Measurements from ENCODE around the gene CACNB2.
"Not testable (repeated sequence)": the region's sequence is repeated elsewhere in the genome, so short reads cannot be mapped to it uniquely, and the experiment has no call there.

CACNB2 gene

DNA sequence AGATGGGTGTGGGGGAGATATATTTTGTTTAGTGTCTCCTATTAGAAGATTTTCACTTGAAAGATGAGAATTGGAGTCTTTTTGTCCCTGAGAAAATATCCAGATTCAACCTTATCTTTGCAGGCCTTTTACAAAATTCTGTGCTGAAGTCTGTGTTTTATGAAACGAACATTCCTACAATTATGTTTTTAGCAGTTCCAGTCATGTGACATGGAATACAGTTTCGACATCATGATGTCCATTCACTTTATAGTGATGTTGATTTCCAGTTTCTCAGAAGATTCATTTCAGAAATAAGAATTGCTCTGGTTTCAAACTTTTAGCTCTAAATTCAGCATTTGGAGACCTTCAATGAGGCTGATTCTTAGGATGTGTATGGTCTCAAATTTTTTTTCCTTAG, 54.4 kb downstream of the CACNB2 start:
- DNase-seq (ENCODE audit: low read depth) = no peak
- H3K4me3 ChIP-seq (ENCODE audit: low read depth, low read length) = no peak overlapping the region

DNA sequence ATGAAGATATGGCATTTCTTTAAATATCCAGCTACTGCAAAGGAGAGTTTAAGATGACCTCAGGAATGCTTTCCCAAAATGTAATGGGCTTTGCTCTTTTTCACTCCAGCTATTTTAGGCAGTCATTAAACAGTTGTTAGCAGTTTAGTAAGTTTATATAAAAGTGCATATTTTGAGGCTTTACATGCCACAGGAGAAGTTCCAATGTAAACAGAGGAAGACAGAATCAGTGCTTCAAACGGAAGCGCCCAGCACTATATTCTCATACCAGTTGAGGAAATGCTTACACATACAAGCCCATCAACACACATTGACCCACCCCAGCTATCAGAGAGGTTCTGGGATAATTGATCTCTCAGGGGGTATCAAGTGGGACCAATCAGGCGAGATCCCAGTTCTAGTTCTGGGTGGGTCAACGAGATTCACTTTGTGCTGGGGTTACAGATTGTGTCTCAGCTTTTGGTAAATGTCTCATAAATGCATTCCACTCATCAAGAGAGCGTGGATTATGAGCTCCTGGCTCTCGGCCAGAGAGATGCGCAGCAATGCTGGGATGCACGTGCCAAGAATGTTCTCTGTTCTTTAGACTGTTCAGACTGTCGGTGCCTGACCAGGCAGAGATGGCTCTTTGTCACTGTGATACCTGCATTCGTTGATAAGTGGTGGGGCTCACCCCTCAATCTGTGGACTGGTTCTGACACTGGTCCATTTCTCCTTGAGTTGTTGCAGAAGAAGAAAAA, 55.0 kb downstream of the CACNB2 start:
- H3K4me3 ChIP-seq (ENCODE audit: low read depth, low read length) = no peak overlapping the region
- no peak for DNase-seq (ENCODE audit: low read depth)

DNA sequence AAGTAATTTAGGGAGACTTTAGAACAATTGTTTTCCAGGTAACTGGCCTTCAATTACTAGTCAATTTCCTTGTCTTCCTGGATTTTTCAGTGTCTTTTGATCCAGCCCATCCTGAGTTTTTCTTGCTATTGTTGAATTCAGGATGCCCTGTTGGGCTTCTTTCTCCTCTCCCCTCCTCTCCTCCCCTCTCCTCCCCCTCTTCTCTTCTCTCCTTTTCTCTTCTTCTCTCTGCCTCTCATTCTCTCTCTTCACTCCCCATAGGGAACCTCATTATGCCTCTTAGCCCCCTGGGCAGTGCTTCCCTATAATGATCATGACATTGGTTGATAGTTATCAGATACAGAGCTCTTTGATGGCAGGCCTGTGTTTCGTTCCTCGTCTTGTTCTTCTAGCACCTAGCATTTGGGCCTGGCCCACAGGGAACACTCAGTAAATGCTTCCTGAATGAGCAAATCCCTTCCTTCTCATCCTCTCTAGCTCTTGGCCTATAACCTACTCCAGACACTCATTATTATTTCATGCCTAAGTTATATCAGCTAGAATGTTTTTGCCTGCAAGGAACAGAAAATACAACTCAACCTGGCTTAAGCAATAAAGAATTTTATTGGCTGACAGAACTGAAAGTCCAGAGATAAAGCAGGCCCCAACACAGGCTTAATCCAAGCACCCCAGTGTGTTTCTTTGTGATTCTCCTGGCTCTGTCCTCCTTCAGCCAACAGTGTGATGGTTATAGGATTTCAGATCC, 56.8 kb downstream of the CACNB2 start:
- H3K4me3 ChIP-seq (ENCODE audit: low read depth, low read length) = no peak overlapping the region
- DNase-seq (ENCODE audit: low read depth) = no peak

DNA sequence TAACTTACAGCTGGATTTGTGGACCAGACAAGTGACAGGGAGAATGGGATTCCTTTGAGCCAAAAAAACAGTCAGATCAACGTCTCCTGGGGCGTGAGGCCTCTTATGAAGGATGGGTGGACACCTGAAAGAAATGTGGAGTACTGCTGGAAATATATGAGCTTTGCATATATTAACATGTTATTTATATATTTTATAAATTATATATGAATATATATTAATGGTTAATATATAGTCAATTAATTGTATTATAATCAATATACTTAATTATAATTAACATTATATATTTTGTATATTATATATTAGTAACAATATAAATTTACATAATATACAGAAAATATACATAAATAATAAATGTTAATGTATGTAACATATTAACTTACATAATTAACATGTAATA, 57.5 kb downstream of the CACNB2 start:
- DNase-seq (ENCODE audit: low read depth) = no peak
- H3K4me3 ChIP-seq (ENCODE audit: low read depth, low read length) = no peak overlapping the region

DNA sequence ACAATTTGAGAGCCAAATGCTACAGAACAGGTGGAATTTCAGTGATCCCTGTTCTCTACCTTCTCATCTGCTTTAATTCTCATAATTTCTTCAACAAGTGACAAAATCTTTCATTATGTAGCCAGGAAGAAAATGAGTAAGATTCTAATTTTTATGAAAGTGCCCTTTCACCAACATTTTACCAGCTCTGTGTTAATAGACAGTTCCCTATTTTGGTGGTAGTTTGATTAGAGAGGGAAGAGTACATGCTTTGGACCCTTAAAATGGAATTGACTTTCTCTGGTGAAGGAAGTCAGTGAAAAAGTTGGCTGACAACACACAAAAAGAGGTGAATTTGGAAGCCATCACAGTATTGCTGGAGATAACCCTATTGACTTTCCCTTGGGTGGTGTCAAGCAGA, 61.7 kb downstream of the CACNB2 start:
- no peak for DNase-seq (ENCODE audit: low read depth)
- H3K4me3 ChIP-seq (ENCODE audit: low read depth, low read length) = no peak overlapping the region

DNA sequence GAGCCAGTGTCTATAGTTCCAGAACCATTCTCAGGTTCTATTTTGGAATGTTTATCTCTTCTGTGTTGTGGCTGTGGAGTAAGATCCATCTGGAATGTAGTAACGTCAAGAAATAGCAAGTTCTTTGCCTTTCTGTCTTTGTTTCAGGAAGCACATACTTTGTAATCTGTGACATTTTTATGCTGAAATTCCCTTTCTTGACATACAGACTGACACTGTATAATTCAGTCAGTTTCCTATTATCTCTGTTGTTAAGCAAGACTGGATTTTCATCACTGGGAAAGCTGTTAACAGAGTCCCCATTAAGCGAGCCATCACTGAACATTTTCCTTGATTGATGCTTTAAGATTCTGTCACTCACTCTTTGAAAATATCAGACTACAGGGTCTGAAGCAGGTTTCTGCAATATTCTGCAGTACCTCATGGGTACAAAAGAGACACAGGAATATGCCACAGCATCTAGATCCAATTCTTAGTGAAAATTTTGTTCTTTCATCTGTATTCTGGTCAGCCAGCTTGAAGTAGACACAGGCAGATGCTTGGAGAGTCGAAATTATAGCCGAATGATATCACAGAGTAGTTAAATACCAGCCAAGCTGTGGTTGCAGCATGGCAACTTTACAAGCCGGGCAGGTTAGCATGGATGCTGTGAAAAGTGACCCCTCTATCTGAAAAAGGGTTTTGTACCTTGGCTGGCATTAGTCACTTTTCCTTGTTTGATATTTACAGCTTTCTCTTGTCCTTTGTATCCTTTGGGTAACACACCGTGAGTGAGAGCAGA, 62.6 kb downstream of the CACNB2 start:
- no peak for DNase-seq (ENCODE audit: low read depth)
- no peak overlapping the region for H3K4me3 ChIP-seq (ENCODE audit: low read depth, low read length)

DNA sequence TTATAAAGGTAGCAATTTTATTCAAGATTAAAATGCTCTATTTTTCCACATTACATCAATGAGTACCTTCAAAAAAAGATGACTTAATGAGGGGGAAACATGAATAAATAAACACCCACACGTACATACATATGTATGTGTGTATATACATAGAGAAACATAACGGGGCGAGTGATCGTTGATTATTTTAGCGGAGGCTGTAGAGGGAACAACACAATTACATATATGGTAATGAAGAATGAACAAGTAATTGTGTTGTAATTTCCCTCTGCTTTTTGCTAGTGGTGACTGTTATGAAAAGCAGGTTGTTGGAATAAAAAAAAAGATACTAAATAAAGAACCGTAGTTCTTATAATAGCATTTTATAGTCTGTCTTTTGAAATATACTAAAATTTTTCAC, 63.2 kb downstream of the CACNB2 start:
- no peak for DNase-seq (ENCODE audit: low read depth)
- no peak overlapping the region for H3K4me3 ChIP-seq (ENCODE audit: low read depth, low read length)

DNA sequence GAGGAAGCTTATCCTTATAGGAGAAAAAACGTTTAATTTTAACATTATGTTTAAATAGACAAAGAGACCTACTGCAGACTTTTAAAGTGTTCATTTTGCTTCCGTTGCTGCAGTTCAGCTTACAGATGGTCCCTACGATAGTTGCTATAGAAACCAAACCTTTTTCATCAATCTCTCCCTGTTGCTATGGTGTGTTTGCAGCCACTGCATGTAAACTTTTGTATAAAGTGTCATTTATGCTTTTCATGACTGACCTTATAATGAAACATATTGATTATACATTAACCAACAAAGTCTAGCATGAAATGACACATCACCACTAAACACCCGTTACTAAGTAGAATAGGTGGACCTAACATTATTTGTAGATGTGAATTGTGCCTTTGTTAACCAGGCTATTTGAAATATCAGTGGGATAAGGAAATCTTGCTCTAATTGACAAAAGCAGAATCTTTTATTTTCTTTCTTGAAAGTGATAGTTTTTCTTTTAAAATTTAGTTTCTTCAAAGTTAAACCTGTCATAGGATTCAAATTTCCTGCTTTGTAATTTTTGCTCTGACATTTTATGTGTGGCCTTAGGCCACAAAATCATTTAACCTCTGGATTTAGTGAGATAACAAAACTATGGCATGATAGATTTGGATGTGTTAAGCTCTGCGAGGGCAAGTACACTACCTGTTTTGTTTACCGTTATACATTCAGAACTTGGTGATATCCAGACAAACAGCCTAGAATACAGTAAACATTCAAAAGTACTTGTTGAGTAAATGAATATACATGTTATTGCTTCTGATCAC, 64.0 kb downstream of the CACNB2 start:
- H3K4me3 ChIP-seq (ENCODE audit: low read depth, low read length) = no peak overlapping the region
- no peak for DNase-seq (ENCODE audit: low read depth)

DNA sequence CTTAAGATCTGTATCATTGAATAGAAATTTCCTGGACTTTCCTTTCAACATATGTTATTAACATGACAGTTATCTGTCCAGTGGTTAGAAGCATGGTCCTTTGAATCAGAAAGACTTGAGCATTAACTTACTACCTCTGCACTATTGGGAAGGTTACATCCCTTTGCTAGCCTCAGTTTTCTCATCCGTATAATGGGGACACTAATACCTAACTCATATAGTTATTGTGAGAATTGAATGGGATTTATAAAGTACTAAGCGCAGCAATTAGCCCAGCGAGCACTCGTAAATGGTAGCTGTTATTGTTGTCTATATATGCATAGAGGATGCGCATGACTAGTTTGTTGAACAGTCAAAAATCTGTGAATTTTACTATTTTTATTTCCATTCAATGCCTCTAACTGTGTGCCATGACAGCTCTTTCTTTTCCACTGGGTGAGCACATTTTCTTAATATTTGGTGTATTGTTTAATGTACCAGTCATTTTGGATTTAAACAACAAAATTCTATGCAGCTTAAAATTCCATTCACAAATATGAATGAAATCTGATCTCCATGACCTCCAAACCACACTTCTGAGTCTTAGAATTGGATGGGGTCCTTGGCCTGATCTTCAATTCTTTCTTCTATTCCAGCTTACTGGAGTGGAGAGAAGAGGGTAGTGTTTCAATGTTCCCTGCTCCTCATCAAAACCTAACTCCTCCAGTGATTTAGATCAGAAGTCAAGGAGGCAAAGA, 65.0 kb downstream of the CACNB2 start:
- no peak for DNase-seq (ENCODE audit: low read depth)
- no peak overlapping the region for H3K4me3 ChIP-seq (ENCODE audit: low read depth, low read length)

DNA sequence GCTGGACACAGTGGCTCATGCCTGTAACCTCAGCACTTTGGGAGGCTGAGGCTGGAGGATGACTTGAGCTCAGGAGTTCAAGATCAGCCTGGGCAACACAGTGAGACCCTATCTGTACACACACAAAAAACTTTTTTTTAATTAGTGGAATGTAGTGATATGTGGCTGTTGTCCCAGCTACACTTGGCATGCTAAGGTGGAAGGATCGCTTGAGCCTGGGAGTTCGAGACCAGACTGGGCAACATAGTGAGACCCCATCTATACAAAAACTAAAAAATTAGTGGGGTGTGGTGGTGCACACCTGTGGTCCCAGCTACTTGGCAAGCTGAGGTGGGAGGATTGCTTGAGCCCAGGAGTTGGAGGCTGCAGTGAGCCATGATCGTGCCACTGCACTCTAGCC, 68.0 kb downstream of the CACNB2 start:
- DNase-seq (ENCODE audit: low read depth); H3K4me3 ChIP-seq (ENCODE audit: low read depth, low read length): not testable (repeated sequence)

DNA sequence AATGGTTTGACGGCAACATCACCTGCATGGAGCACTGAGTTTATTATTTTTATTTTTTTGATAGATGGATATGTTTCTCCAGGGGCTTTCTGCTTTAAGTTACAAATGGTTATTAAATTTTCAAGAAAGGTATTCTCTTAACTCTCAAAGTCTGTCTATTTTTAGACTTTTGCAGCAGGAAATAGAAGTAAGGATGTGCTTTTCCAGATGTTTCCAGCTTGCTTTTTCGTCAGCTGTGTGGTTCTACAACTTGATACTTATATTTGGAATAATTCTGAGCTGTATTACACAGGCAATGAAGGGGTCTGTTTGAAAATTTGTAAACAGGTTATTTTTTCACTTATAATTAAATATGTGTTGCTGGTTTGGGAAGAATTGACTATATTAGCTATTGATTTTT, 69.0 kb downstream of the CACNB2 start:
- no peak overlapping the region for H3K4me3 ChIP-seq (ENCODE audit: low read depth, low read length)
- DNase-seq (ENCODE audit: low read depth) = no peak

DNA sequence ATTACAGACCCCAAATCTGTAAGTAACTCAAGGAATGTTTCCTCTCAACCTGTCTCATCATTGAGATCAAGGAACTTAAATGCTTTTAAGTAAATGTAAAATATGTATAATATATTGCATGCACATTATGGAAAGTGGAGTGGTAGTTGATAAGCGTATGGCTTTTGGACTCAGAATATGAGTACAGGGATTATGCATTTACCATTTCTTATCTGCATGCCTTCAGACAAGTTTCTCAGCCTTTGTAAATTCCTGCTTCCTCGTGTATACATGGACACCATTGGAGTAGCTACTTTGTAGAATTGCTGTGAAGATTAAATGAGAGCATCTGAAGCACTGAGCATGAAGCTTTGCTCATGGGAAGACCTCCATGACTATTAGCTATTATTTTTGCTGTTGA, 70.5 kb downstream of the CACNB2 start:
- H3K4me3 ChIP-seq (ENCODE audit: low read depth, low read length) = no peak overlapping the region
- DNase-seq (ENCODE audit: low read depth) = no peak

DNA sequence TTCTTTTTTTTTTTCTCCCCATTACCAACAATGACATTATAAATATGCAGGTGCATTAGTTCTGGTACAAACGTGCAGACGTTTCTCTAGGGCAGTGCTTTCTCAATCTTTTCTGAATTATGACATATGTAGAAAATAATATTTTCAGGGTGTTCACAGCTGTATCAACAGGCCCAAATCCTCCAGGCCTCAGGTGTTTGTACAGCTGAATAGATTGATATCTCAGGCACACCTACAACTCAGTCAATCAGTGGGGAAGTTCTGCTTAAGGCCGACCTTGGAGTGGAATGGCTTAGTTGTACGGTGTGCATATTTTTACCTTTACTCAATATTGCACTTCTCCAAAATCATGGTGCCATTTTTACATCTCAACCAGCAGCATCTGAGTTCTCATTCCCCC, 71.6 kb downstream of the CACNB2 start:
- DNase-seq (ENCODE audit: low read depth) = no peak

DNA sequence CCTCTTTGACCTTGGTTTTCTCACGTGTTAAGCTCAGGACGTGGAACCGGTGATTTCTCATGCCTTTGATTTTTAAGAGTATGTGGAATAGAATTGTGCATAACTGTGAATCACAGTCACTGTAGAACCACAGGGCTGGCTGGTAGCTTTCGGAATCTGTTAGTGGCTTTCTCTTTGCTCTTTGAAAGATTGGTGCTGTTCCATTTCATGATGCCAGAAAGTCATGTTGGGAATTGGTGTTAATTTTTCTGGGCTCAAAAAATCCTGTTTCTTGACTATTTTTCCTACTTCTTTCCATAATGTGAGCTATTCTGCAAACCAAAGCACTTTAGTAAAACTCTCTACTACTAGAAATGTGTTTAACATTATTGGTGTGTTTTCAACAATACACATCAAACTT, 73.0 kb downstream of the CACNB2 start:
- H3K4me3 ChIP-seq (ENCODE audit: low read depth, low read length) = no peak overlapping the region
- no peak for DNase-seq (ENCODE audit: low read depth)

More for the DNA sequence above, 71.6 kb downstream of the CACNB2 start:
- H3K4me3 ChIP-seq (ENCODE audit: low read depth, low read length) = no peak overlapping the region

DNA sequence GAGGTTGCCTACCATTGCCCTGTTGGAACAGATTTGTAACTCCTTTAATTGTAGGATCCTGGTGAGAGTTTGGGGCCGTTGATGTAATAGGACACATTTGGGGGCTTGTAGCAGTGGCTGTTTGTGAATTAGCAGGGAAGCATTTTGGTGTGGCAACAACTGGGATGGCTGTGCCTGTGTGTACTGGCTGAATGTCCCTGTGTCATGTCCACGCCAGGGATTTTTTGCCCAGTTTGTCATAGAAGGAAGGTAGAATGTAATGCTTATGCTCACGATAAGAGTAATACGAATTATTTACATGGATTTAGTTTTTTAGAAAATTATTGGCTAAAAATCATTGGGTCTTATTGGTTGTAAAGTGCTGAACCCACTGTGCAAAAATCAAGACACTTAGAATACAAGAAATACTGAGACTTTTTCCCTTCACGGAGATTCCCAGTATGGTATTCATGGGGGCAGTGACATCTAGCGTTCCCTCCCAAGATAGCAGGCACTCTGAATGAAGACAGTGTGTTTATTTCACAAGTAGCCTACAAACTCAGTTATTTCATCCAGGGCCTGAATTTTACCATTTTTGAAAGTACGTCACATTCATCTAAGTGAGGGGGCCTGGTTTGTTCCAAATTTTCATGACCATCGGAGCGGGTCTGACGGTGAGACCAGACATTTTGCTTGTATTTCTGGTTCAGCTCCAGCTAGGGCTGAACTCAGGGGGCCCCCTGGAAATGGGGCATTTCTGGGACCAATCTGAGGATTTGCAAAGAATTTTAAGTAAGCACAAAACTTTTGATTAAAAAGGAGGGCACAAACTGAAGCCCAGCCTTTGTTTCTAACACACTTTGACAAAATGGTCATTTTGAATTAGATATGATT, 74.7 kb downstream of the CACNB2 start:
- no peak overlapping the region for H3K4me3 ChIP-seq (ENCODE audit: low read depth, low read length)
- no peak for DNase-seq (ENCODE audit: low read depth)

DNA sequence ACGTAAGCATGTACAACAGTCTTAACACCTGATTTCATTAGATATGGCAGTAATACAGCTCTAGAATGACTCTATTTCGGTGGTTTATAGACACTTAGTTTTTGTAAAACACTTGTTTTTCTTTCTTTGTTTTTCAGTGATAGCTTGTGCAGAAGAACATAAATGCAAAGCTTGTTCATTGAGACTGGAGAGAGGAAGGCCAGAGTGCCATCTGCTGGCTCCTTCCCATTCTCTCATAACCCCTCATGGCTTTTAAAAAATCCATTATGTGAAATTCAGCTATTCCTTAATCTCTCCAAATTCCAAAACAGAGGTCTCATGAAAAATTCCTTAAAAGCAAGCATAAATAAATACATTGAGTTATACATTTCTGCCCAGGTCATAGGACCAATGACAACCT, 76.3 kb downstream of the CACNB2 start:
- DNase-seq (ENCODE audit: low read depth) = no peak
- H3K4me3 ChIP-seq (ENCODE audit: low read depth, low read length) = no peak overlapping the region

DNA sequence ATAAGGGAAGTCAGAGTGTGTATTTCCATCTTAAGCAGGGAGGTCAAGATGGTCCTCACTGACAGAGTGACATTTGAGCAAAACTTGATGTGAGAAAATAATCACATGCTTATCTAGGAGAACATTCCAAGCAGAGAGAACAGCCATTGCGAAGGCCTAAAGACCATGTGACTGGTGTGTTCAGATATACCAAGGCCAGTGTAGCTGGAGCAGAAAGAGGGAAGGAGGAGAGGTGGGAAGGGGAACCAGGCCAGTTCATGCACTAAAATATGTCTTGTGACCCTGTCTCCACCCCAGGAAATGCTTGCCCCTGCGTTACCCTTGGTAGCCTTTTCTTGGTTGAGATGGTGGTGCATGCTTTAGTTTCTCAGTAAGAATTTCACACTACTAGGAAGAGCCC, 77.4 kb downstream of the CACNB2 start:
- no peak for DNase-seq (ENCODE audit: low read depth)
- no peak overlapping the region for H3K4me3 ChIP-seq (ENCODE audit: low read depth, low read length)

DNA sequence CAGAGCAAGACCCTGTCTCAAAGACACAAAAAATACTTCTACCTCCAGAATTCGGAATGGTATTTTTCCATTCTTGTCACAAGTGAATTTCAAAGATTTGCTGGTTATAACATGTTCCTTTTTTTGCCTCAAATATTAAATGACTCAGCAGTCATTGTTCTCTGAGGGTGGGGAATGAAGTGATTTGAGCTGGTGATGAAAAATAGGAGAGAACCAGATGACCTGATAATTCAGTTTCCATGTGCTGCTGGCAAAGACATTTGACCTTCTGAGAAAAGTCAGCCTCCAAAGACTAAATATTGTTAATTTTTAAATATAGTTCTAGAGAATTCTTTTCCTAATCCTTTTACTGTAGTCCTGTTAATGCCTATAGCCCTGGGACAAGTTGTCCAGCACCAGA, 78.9 kb downstream of the CACNB2 start:
- DNase-seq (ENCODE audit: low read depth) = no peak
- no peak overlapping the region for H3K4me3 ChIP-seq (ENCODE audit: low read depth, low read length)

Data from skeletal muscle cell (primary cell).